ENCODE data around the gene BCAN.

GRCh38 chr1:156601892-156602291, 40.0 kb upstream of the BCAN start:
- TF ChIP-seq EZH2 (IDR thresholded peaks at IDR 0.05; ENCODE audit: low read depth) (no peak), CTCF (conservative IDR thresholded peaks at IDR 0.05) (no peak)
